ENCODE results near the gene INPP4A.

INPP4A gene

DNA sequence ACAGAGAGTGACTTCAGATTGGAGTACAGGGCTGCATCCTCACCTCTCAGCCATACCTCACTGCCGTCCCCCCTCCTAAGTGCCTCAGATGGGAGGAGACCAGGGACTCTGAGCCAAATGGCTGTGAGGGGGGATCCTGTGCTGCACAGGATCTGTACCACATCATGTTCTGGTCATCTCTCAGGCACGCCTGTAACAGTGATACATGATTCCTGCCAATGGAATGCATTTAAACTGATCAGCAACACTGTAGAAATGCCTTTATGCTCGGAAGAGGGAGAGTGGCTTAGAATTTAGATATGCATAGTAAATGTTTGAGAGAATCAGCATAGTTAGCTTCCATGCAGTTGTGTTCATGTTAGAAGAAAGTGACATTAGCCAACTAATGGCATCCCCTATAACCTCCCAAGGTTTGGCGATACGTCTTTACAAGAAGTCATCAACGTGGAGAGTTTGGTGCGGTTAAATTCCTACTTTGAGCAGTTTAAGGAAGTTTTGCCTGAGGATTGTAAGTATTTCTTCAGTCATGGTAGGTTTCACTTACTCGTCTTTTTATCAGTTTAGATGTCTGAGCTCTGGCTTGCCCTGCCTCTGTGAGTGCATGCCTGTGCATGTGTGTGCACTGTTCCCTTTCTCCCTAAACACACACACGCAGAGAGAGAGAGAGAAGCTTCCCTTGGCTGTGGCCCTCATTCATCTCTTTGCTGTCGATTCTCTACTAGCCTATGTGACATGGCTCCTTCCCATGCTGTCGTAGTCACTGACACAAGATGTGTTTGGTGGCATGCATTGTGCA, 123.7 kb downstream of the INPP4A start:
- DNase-seq, result no peak

- DNase-seq, result peak; percentile 31
These were observed 124.6 kb downstream of the INPP4A start for GRCh38 chr2:98569197-98569793.

DNA sequence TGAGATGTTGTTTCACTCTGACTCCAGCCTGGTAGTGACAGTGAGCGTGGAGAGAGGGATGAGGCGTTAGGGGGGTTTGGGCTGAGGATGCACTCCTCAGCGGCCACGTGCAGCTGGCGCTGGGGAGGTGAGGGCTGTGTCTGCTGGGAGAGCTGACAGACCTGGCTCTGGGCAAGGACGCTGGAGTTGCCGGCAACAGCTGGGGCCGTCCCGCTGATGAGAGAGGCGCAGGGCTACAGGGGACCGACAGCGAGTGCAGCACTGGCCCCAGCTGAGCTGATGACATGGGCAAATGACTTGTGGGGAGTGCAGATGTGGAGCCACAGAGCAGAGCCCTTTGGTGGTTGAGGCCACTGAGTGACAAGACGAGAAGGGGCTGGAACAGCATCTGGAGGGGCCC, 125.3 kb downstream of the INPP4A start:
- no peak for DNase-seq

DNA sequence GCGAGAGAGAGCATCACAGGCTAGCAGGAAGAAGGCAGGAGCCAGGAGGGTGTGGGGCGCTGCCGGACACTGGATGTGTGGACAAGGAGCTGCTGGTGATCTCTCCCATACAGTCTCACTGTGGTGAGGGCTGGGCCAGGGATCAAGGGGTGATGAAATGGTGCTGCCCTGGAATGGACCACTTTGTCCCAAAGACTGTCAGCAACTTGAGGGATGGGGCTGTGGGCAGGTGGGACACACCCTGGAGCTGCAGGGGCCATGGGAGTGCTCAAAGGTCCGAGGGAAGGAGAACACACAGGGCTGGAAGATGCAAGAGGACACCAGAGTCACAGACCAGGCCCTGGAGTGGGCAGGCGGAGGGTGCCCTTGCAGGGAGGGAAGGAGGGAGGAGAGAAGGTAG, 125.7 kb downstream of the INPP4A start:
- DNase-seq, result no peak

GRCh38 chr2:98571121-98571701, 126.6 kb downstream of the INPP4A start:
- DNase-seq, result no peak

GRCh38 chr2:98571796-98572195, 127.1 kb downstream of the INPP4A start:
- DNase-seq, result no peak

DNA sequence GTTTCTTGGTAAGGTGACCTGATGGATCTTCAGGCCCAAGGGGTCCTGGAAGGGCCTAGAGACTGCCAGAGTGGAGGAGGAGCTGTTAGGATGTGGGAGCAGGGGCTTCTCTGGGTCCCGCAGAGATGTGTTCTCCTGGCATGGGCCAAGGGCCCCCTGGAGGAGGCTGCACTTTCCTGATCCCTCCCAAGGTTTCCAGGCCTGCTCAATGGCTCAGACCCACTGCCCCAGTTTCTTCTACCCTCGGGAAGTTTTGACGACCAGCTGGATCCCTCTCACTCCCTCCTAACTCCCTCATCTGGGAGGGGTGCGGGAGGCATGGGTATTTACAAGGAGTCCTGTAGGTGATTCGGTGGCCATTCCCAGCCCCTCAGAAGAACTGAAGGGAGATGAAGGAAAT, 127.6 kb downstream of the INPP4A start:
- DNase-seq, result no peak

DNA sequence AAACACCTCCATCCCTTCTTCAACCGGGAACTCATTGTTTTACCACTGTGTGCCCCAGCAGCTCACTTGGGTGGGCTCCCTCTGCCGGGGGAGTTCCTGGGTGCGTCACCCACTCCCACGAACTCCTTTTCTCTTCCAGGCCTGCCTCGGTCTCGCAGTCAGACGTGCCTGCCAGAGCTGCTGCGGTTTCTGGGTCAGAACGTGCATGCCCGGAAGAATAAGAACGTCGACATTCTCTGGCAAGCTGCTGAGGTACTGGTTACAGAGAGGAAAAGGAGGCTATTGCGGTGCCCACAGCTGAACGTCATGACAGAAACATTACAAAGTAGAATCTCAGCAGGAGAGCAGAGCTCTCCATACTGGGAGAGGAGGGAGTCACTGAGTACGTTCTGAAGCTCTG, 128.0 kb downstream of the INPP4A start:
- DNase-seq, result no peak

- no peak for DNase-seq
These were observed 128.8 kb downstream of the INPP4A start for GRCh38 chr2:98573426-98573825.

DNA sequence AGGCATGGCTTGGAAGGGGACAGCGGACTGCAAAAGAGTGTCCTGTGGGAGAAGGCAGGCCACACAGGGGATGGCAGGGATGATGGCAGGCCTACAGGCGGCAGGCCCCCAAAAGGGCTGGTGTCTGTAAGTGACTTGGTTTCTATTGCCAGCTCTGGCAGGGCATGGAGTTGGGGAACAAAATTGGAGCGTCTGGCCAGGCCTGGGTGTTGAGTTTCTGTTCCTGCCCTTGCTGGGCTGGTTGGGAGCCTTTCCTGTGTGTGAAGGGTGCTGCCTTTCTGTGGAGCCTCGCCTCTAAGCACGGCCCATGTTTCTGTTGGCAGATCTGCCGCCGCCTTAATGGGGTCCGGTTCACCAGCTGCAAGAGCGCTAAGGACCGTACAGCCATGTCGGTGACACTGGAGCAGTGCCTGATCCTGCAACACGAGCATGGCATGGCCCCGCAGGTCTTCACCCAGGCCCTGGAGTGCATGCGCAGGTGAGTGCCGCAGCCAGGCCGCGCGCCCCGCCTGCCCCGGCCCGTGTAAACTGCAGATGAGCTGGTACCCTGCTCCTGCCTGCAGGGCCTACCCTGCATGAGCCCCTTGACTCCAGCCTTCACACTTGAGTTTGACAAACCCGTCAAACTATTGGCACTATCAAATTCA, 132.1 kb downstream of the INPP4A start:
- no peak for DNase-seq

DNA sequence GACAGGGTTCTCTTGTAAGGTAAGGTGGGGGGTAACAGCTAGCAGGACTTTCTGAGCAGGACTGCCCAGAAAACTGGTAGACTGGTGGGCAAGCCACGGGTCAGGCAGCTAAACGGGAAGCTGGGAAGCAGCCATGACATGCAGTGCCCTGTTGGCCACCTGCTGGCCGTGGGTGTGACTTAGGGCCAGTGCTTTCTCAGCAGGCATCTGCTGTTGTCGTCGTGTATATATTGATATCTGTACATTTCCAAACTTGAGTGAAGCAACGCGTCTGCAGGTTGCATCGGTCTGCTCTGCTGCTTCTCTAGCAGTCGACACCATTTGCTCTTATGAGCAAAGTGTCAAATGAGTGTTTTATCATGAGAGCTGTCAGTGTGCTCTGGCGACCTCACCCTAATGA, 132.7 kb downstream of the INPP4A start:
- DNase-seq, result no peak

GRCh38 chr2:98578231-98578630, 133.6 kb downstream of the INPP4A start:
- no peak for DNase-seq

GRCh38 chr2:98579926-98580325, 135.3 kb downstream of the INPP4A start:
- DNase-seq, result no peak

DNA sequence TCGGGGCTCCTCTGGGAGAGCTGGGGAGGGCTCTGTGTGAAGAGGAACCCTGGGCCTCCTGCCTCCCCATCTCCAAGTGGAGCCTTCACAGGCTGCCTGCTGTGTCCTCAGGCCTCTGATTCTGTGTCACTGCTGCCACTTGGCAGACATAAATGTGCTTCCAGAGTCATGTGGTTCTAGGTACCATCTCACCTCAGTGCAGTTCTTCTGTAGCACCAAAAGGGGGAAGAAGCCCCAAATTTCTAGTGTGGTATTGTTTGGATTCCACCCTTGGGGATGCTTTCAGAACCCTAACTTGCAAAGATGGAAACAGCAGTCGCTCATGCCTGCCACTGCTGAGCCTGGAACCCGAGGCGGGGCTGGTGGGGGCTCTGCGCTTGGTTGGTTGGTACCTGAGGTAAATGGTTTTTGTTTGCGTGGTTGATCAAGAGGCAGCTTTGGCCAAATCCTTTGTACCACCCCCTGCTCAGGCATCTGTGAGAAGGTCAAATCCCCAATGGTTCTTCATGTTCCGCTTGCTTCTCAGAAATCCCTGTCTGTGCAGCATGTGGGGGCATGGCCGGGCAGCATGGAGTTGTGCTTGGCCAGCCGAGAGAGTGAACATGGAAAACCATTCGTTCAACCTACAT, 136.1 kb downstream of the INPP4A start:
- no peak for DNase-seq

- DNase-seq, result no peak
These were observed 137.9 kb downstream of the INPP4A start for GRCh38 chr2:98582523-98582922.

- DNase-seq, result no peak
These were observed 138.6 kb downstream of the INPP4A start for GRCh38 chr2:98583276-98583675.

GRCh38 chr2:98583816-98584618, 139.4 kb downstream of the INPP4A start:
- no peak for DNase-seq

- no peak for DNase-seq
These were observed 140.7 kb downstream of the INPP4A start for GRCh38 chr2:98585386-98585785.

GRCh38 chr2:98586551-98587140, 142.0 kb downstream of the INPP4A start:
- DNase-seq, result no peak

GRCh38 chr2:98588880-98589431, 144.3 kb downstream of the INPP4A start:
- no peak for DNase-seq

- DNase-seq, result no peak
These were observed 144.8 kb downstream of the INPP4A start for GRCh38 chr2:98589489-98589888.

DNA sequence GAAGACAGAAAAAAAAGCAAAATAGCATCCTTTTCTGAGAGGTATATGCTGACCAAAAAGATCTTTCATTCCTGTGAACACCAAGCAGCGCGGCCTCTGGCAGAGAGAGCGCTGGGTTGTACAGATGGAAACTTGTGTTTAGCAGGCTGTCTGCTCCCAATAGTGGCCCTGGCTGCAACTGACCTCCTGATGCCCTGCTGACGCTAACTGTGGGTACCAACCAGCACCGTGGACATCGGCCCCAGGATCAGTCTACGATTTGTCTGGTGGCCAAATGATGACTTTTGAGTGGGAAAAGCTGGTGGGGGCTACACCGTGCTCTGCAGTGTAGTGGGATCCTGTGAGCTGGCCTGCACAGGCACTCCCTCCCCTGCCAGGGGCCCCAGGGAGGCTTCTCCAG, 147.9 kb downstream of the INPP4A start:
- no peak for DNase-seq
